ENCODE data around the gene DNAH1. TPM values are rescaled to one million over a fixed set of nuclear protein-coding genes. Genes with fewer than 3 reads are reported as not detected.

DNAH1 gene
- total RNA-seq, 1 experiment from 2014 or later = 5.5 TPM

DNA sequence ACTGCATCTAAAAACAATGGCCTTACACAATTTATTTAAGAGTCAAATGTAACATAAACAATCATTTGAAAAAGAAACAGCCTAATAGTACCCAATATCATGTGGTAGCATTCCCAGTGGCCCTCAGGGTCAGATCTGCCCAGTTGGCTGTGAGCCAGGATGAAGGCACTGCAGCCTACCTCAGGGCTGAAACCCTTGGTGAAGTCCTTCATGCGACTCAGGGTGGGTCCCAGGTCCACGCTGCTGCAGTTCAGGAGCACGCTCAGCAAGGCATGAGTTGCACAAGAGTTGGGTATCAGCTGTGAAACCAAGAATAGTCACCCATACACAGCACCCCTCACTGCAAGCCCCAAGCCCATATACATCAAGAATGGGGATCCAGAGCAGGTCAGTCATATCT is 91.7 kb downstream of the DNAH1 start:
- H3K4me3 ChIP-seq (replicated peaks in 1 of 2; ENCODE audit: low read depth in 1 of 2, low read length in 2 of 2) = no peak overlapping the region
- no peak overlapping the region for H3K9ac ChIP-seq (ENCODE audit: low read length)
- H3K27ac ChIP-seq (ENCODE audit: low read depth, low read length) = no peak overlapping the region
- peaks cover 29 to 57% of the 10 kb centered on the region in 2 experiments for H3K36me3 ChIP-seq (ENCODE audit: control insufficient read depth in 1 of 2, insufficient read depth in 2 of 2, low read length in 2 of 2)
- POLR2A ChIA-PET = no interaction called here
- H4K20me1 ChIP-seq (ENCODE audit: insufficient read depth) = no peaks in the 10 kb centered on the region
- no peaks in the 10 kb centered on the region for H3K9me3 ChIP-seq (ENCODE audit: control insufficient read depth in 1 of 2, insufficient read depth in 1 of 2, low read depth in 1 of 2, low read length in 2 of 2)
- CTCF ChIA-PET = no interaction called here
- peaks cover 26% of the 10 kb centered on the region for H3K79me2 ChIP-seq (ENCODE audit: insufficient read depth, low read length)
- RAD21 ChIA-PET (ENCODE audit: low non-redundant PET in 1 of 2, low total read pairs in 2 of 2, uncharacterized antibody in 2 of 2, unreplicated experiment in 2 of 2) = no interaction called here
- 0 out of 2 replicates have a peak overlapping the region, but pooled peaks have one; percentile 93 for H3K4me2 ChIP-seq (ENCODE audit: low read length)
- TF ChIP-seq, protein P1, sequence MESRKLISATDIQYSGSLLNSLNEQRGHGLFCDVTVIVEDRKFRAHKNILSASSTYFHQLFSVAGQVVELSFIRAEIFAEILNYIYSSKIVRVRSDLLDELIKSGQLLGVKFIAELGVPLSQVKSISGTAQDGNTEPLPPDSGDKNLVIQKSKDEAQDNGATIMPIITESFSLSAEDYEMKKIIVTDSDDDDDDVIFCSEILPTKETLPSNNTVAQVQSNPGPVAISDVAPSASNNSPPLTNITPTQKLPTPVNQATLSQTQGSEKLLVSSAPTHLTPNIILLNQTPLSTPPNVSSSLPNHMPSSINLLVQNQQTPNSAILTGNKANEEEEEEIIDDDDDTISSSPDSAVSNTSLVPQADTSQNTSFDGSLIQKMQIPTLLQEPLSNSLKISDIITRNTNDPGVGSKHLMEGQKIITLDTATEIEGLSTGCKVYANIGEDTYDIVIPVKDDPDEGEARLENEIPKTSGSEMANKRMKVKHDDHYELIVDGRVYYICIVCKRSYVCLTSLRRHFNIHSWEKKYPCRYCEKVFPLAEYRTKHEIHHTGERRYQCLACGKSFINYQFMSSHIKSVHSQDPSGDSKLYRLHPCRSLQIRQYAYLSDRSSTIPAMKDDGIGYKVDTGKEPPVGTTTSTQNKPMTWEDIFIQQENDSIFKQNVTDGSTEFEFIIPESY (IDR thresholded peaks at IDR 0.05; ENCODE audit: extremely low read depth, insufficient replicate concordance, low read length) = no peak
- TF ChIP-seq, protein P2, sequence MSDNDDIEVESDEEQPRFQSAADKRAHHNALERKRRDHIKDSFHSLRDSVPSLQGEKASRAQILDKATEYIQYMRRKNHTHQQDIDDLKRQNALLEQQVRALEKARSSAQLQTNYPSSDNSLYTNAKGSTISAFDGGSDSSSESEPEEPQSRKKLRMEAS (IDR thresholded peaks at IDR 0.05) = no peak
- TF ChIP-seq RAD21 (IDR thresholded peaks at IDR 0.05; ENCODE audit: low read depth) = no peak
- no peak for TF ChIP-seq YY1 (IDR thresholded peaks at IDR 0.05; ENCODE audit: extremely low read depth, insufficient replicate concordance, low read depth, low read length)
- intact Hi-C loops (cut with micrococcal nuclease) = no loop called here
- no TSS peak for BruUV-seq (replicated peaks)
- H3K27me3 ChIP-seq (ENCODE audit: insufficient read depth, low read length) = no peaks in the 10 kb centered on the region
- peaks cover 11 to 26% of the 10 kb centered on the region in 2 experiments; a peak in 3 of 4 replicates for H3K4me1 ChIP-seq (ENCODE audit: control insufficient read depth in 1 of 2, insufficient read depth in 2 of 2, low read length in 2 of 2)
- no peaks in the 10 kb centered on the region for H3K9me2 ChIP-seq (ENCODE audit: insufficient read depth)
- H2AFZ ChIP-seq (ENCODE audit: low read depth, low read length, poor library complexity, severe bottlenecking) = no peak overlapping the region
- DNase-seq (ENCODE audit: low read depth, low spot score) (no peak), ATAC-seq (no peak)

DNA sequence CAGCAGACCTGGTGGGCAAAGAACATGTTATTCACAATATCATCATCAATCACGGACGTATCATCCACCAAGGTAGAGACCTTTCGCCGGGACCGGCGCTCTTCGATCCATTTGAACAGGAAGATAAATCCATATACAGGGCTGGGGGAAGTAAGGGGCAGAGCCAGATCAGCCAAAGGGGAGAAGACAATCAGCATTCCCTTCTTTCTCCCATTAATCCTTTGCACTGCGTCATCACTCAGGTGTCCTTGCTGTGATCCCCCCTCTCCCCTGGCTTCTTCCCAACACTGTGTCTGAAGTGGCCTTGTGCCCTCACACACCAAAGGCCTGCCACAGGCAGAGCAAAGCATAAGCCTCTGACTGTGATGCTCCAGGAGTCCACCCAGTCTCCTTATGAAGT is 92.3 kb downstream of the DNAH1 start:
- TF ChIP-seq SIN3A (IDR thresholded peaks at IDR 0.05; ENCODE audit: low read depth) (no peak), JUND (IDR thresholded peaks at IDR 0.05) (no peak), SP1 (IDR thresholded peaks at IDR 0.05; ENCODE audit: low read depth) (no peak), FOSL1 (IDR thresholded peaks at IDR 0.05; ENCODE audit: low read depth) (no peak), EZH2 (IDR thresholded peaks at IDR 0.05) (no peak)
- TF ChIP-seq, protein P3, sequence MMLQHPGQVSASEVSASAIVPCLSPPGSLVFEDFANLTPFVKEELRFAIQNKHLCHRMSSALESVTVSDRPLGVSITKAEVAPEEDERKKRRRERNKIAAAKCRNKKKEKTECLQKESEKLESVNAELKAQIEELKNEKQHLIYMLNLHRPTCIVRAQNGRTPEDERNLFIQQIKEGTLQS (IDR thresholded peaks at IDR 0.05) = no peak

More for the DNA sequence above, 92.3 kb downstream of the DNAH1 start:
- H3K9ac ChIP-seq (ENCODE audit: low read length) = peak overlapping the region; percentile 92
- DNase-seq (ENCODE audit: low read depth, low spot score) (no peak), ATAC-seq (no peak)
- intact Hi-C loops (cut with micrococcal nuclease) = no loop called here
- H3K9me2 ChIP-seq (ENCODE audit: insufficient read depth) = no peaks in the 10 kb centered on the region
- H4K20me1 ChIP-seq (ENCODE audit: insufficient read depth) = no peaks in the 10 kb centered on the region
- H3K9me3 ChIP-seq (ENCODE audit: control insufficient read depth in 1 of 2, insufficient read depth in 1 of 2, low read depth in 1 of 2, low read length in 2 of 2) = no peaks in the 10 kb centered on the region
- no peaks in the 10 kb centered on the region for H3K27me3 ChIP-seq (ENCODE audit: insufficient read depth, low read length)
- peaks cover 27 to 50% of the 10 kb centered on the region in 2 experiments for H3K36me3 ChIP-seq (ENCODE audit: control insufficient read depth in 1 of 2, insufficient read depth in 2 of 2, low read length in 2 of 2)
- RAD21 ChIA-PET (ENCODE audit: low non-redundant PET in 1 of 2, low total read pairs in 2 of 2, uncharacterized antibody in 2 of 2, unreplicated experiment in 2 of 2) = no interaction called here
- H3K4me2 ChIP-seq (ENCODE audit: low read length) = peak overlapping the region; percentile 93
- 0 out of 2 replicates have a peak overlapping the region, but pooled peaks have one; percentile 67 for H3K27ac ChIP-seq (ENCODE audit: low read depth, low read length)
- BruUV-seq (replicated peaks) = TSS peak; percentile 53
- peaks cover 11 to 26% of the 10 kb centered on the region in 2 experiments; a peak in 3 of 4 replicates for H3K4me1 ChIP-seq (ENCODE audit: control insufficient read depth in 1 of 2, insufficient read depth in 2 of 2, low read length in 2 of 2)
- POLR2A ChIA-PET = no interaction called here
- H2AFZ ChIP-seq (ENCODE audit: low read depth, low read length, poor library complexity, severe bottlenecking) = no peak overlapping the region
- H3K4me3 ChIP-seq (replicated peaks in 1 of 2; ENCODE audit: low read depth in 1 of 2, low read length in 2 of 2) = peak overlapping the region; percentile 97 to 99; a peak in 3 of 4 replicates
- peaks cover 26% of the 10 kb centered on the region for H3K79me2 ChIP-seq (ENCODE audit: insufficient read depth, low read length)
- CTCF ChIA-PET = no interaction called here
